H1 (cell line): ENCODE data around the gene ITGAE. TPM values are rescaled to one million over a fixed set of nuclear protein-coding genes. Genes with fewer than 3 reads are reported as not detected.

ENCODE experiments used
- CBX5 ChIP-seq: fragments of 300-800, 300-1000 bp; sonication (generic); IDR thresholded peaks from 2 replicates; pipeline ENCODE4 v1.7.1; 2016; ENCODE audit warnings: antibody characterized with exemption, low read length, low read depth
- CEBPB ChIP-seq: IDR thresholded peaks from 2 replicates; pipeline ENCODE4 v1.6.1; 2012; ENCODE audit warnings: low read depth, low read length
- MAFK ChIP-seq: IDR thresholded peaks from 2 replicates; pipeline ENCODE4 v1.6.1; 2012; ENCODE audit warnings: low read depth, mild to moderate bottlenecking, improper control_type of control experiment, low read length
- SAP30 ChIP-seq: fragments of 300-600 bp; sonication (generic); IDR thresholded peaks from 2 replicates; pipeline ENCODE4 v1.7.1; 2012; ENCODE audit warnings: low read length, moderate library complexity, mild to moderate bottlenecking, inconsistent platforms; ENCODE audit not compliant: insufficient read depth, insufficient replicate concordance
- polyA plus RNA-seq, 7 experiments: library from polyadenylated mRNA; depleted of rRNA in 3 of 7; stranded (reverse) in 5 of 7; unstranded in 2 of 7; fragments of >200 nt in 5 of 7; fragments of 200-250 nt in 2 of 7; gene quantifications; 1 replicate in 5 of 7; 2 replicates in 1 of 7; 4 replicates in 1 of 7; pipeline versions ENCODE4 v1.2.1 to v1.2.3, GENCODE V29; 2011 to 2013; ENCODE audit warnings: missing spikeins in 2 of 7, mixed read lengths in 2 of 7
- total RNA-seq: library from RNA; stranded (reverse); fragmentation: NEBNext Ultra II Directional; extraction: Animal tissue kit (Norgen Biotek cat#: 25700); gene quantifications from 2 replicates; pipeline ENCODE4 v1.2.1, GENCODE V29; 2021

ITGAE gene
- total and polyA plus RNA-seq, 2 of the 8 experiments (the other 6 are each of a cell fraction or from before 2014, with no cell fraction given): 23.2 to 43.1 TPM

GRCh38 chr17:3804503-3804931 is 3.5 kb upstream of the ITGAE start (continued):
- no peak for TF ChIP-seq CEBPB
- TF ChIP-seq MAFK: no peak
- TF ChIP-seq CBX5: no peak
- TF ChIP-seq SAP30: no peak
